Caco-2 (cell line): ENCODE results near the gene SLC51B. TPM values are rescaled to one million over a fixed set of nuclear protein-coding genes. Genes with fewer than 3 reads are reported as not detected.

Source experiments
- BruUV-seq: library from RNA; stranded (reverse); fragments of 400-500 nt; replicated peaks from 2 replicates; lab custom pipeline; 2021; lab: Mats Ljungman, UMichigan
- CTCF ChIA-PET: fragments of 300-600 bp; sonication (Branson Sonifier 250); formaldehyde crosslinking; loops from one replicate; lab custom pipeline; 2022; ENCODE audit warnings: antibody characterized with exemption; lab: Charles Lee
- POLR2A ChIA-PET: fragments of 300-600 bp; sonication (Branson Sonifier 250); formaldehyde crosslinking; loops from one replicate; lab custom pipeline; 2022; ENCODE audit warnings: antibody characterized with exemption; lab: Charles Lee
- DNase-seq, 2 experiments: peaks; one replicate each; pipeline versions ENCODE4 v3.0.0 to v3.0.0-alpha.2; 2020 to 2022
- H3K27me3 ChIP-seq: replicated peaks from 2 replicates; pipeline ENCODE4 v1.6.0; 2011; ENCODE audit warnings: low read length; ENCODE audit not compliant: control insufficient read depth, insufficient read depth
- H3K36me3 ChIP-seq: 2 replicates; pipeline ENCODE4 v1.5.1; 2011; ENCODE audit warnings: low read length; ENCODE audit not compliant: control insufficient read depth, insufficient read depth
- H3K4me1 ChIP-seq: fragments of 250-450 bp; sonication (Bioruptor Pico); 2 replicates; pipeline ENCODE4 v1.5.1; 2020; ENCODE audit warnings: mild to moderate bottlenecking
- H3K4me3 ChIP-seq: 2 replicates; pipeline ENCODE4 v1.5.1; 2011; ENCODE audit warnings: low read depth, mild to moderate bottlenecking, control low read depth, low read length
- H3K9me3 ChIP-seq: fragments of 250-450 bp; sonication (Bioruptor Pico); 2 replicates; pipeline ENCODE4 v1.5.1; 2020; ENCODE audit warnings: mild to moderate bottlenecking, moderate library complexity
- H3K27ac Mint-ChIP-seq: one replicate; pipeline ENCODE4 v1.8.0; 2022; ENCODE audit warnings: mixed read lengths; ENCODE audit not compliant: unreplicated experiment
- H3K27me3 Mint-ChIP-seq: one replicate; pipeline ENCODE4 v1.8.0; 2022; ENCODE audit warnings: mixed read lengths; ENCODE audit not compliant: insufficient read depth, unreplicated experiment
- H3K36me3 Mint-ChIP-seq: one replicate; pipeline ENCODE4 v1.8.0; 2022; ENCODE audit warnings: mild to moderate bottlenecking, mixed read lengths; ENCODE audit not compliant: insufficient read depth, unreplicated experiment
- H3K4me1 Mint-ChIP-seq: one replicate; pipeline ENCODE4 v1.8.0; 2022; ENCODE audit warnings: low read depth, mixed read lengths; ENCODE audit not compliant: unreplicated experiment
- H3K4me3 Mint-ChIP-seq: one replicate; pipeline ENCODE4 v1.8.0; 2022; ENCODE audit warnings: mild to moderate bottlenecking, moderate library complexity, mixed read lengths; ENCODE audit not compliant: unreplicated experiment
- H3K9me3 Mint-ChIP-seq: one replicate; pipeline ENCODE4 v1.8.0; 2022; ENCODE audit warnings: mixed read lengths; ENCODE audit not compliant: unreplicated experiment
- intact Hi-C: fragments of 100-400 bp; cut with micrococcal nuclease; formaldehyde crosslinking; loops from one replicate; pipeline ENCODE4 v1.10.0; 2022; ENCODE audit not compliant: unreplicated experiment
- total RNA-seq: library from RNA; stranded (reverse); gene quantifications from 2 replicates; pipeline ENCODE4 v1.2.3, GENCODE V29; 2022
- TF ChIP-seq, protein P1 (sequence below), 2 experiments: fragments of 200-600 bp in 1 of 2; IDR thresholded peaks; 1 replicate in 1 of 2; 2 replicates in 1 of 2; pipeline versions ENCODE4 v1.5.1 to v1.8.0; 2011 to 2022; ENCODE audit warnings: antibody characterized with exemption in 1 of 2, control low read depth in 1 of 2, inconsistent platforms in 1 of 2, low read depth in 1 of 2, low read length in 1 of 2, mild to moderate bottlenecking in 1 of 2, moderate library complexity in 1 of 2; ENCODE audit not compliant: insufficient read depth in 1 of 2, severe bottlenecking in 1 of 2, unreplicated experiment in 1 of 2

SLC51B gene
- total RNA-seq, 1 experiment from 2014 or later, result 15.4 TPM

DNA sequence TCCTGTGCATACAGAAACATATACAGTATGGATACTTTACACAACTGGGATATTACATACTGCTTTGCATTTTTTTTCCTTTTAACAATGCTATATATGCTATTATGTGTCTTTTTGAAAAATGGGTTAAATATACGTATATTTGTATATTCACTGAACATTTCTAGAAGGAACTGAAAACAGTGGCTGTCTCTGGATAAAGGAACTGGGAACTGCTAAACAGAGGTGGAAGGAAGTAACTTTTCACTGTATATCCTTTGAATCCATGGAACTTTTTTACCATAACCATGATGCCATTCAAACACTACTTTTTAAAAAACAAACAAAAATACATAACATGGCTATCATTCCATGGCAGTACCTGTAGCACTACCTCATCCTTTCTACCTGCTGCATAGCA, 17.6 kb upstream of the SLC51B start:
- intact Hi-C loops, result no loop called here

DNA sequence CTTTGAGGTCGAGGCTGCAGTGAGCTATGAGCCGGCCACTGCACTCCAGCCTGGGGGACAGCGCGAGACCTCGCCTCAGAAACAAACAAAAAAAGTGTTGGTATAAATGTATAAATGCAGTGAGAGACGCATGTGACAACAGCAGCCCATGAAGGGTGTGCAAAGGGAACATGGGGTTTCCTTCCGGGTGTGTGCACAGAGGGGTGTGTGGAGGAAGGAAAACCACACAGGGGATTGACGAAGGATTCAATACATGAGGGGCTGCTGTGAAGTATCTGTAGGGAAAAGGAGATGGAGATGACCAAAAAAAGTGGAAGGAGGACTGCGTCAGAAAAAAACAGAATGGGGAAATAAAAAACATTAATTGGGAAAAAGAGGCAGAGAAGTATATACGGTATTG, 16.8 kb upstream of the SLC51B start:
- Mint-ChIP-seq H3K36me3 (peaks cover 31% of the 10 kb centered on the region), H3K4me1 (peaks cover 7% of the 10 kb centered on the region), H3K27me3 (no peaks in the 10 kb centered on the region), H3K27ac (peak overlapping the region; percentile 65), H3K9me3 (no peaks in the 10 kb centered on the region), H3K4me3 (peak overlapping the region; percentile 84)
- no peaks in the 10 kb centered on the region for H3K9me3 ChIP-seq
- no peaks in the 10 kb centered on the region for H3K36me3 ChIP-seq
- ChIA-PET CTCF (no interaction called here), POLR2A (interaction anchor here (0.5 kb wide), 1 partner anchor 191 kb away, joined by 9 read pairs; no protein-coding TSS in a partner anchor)
- BruUV-seq, result TSS peak; percentile 30
- peak overlapping the region; percentile 72 for H3K4me3 ChIP-seq
- DNase-seq, result no peak
- intact Hi-C loops, result no loop called here
- TF ChIP-seq, protein P1, sequence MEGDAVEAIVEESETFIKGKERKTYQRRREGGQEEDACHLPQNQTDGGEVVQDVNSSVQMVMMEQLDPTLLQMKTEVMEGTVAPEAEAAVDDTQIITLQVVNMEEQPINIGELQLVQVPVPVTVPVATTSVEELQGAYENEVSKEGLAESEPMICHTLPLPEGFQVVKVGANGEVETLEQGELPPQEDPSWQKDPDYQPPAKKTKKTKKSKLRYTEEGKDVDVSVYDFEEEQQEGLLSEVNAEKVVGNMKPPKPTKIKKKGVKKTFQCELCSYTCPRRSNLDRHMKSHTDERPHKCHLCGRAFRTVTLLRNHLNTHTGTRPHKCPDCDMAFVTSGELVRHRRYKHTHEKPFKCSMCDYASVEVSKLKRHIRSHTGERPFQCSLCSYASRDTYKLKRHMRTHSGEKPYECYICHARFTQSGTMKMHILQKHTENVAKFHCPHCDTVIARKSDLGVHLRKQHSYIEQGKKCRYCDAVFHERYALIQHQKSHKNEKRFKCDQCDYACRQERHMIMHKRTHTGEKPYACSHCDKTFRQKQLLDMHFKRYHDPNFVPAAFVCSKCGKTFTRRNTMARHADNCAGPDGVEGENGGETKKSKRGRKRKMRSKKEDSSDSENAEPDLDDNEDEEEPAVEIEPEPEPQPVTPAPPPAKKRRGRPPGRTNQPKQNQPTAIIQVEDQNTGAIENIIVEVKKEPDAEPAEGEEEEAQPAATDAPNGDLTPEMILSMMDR (IDR thresholded peaks at IDR 0.05; ENCODE audit: insufficient read depth in 1 of 2, low read depth in 1 of 2, low read length in 1 of 2, severe bottlenecking in 1 of 2, unreplicated experiment in 1 of 2), result no peak
- H3K27me3 ChIP-seq, result no peaks in the 10 kb centered on the region
- peaks cover 17% of the 10 kb centered on the region for H3K4me1 ChIP-seq

More for the DNA sequence above, 17.6 kb upstream of the SLC51B start:
- TF ChIP-seq, protein P1 (IDR thresholded peaks at IDR 0.05; ENCODE audit: insufficient read depth in 1 of 2, low read depth in 1 of 2, low read length in 1 of 2, severe bottlenecking in 1 of 2, unreplicated experiment in 1 of 2), result no peak
- Mint-ChIP-seq H3K36me3 (peaks cover 31% of the 10 kb centered on the region), H3K27me3 (no peaks in the 10 kb centered on the region), H3K9me3 (no peaks in the 10 kb centered on the region), H3K4me3 (peak overlapping the region; percentile 84), H3K4me1 (peaks cover 7% of the 10 kb centered on the region), H3K27ac (no peak overlapping the region)
- POLR2A ChIA-PET, result interaction anchor here (0.5 kb wide), 1 partner anchor 190 kb away, joined by 9 read pairs; no protein-coding TSS in a partner anchor
- Histone ChIP-seq H3K4me1 (peaks cover 12% of the 10 kb centered on the region), H3K4me3 (no peak overlapping the region), H3K27me3 (no peaks in the 10 kb centered on the region), H3K9me3 (no peaks in the 10 kb centered on the region), H3K36me3 (no peaks in the 10 kb centered on the region)
- CTCF ChIA-PET, result no interaction called here
- DNase-seq, result no peak
- no TSS peak for BruUV-seq

DNA sequence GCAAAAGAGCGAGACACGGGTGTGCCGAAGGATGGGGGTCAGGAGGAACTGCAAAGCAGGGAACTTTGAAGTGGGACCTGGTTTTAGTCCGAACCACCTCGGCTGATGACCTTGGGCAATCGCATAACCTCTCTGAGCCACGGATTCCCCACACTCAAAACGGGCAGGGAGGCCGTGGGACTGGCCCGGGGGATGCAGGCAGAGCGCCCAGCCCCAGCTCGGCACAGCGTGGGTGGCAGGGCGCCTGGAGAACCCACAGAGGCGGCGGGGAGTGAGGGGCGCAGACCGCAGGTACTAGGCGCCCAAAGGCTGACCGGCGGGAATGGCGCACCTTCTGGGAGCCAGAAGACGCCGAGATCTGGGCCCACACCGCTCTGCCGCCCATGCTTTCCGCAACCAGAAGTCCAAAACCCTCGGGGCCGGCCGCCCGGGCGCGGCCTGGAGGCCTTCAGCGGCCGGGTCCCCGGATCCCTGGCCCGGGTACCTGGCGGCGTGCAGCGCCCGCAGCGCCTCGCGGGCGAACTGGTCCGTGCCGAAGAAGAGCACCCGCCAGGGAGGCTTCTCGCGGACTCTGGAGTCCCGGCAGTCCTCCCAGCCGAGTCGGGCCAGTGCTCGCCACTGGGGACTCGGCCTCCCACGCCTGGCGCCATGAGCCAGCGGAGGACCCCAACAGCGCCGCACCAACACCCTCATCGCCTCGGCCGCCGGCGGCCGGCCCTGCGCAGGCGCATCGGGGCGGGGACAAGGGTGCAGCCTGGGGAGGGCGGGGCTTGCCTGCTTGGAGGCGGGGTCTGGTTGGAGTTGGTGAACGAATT, 16.1 kb upstream of the SLC51B start, which contains the start of gene MTFMT:
Gene MTFMT, minus strand, starts transcription at position 719 of the 815 bp plus-strand sequence. Its CDS starts 26 bp downstream, at position 693.
- peak; percentile 85 to 91 for DNase-seq

More for the DNA sequence above, 16.1 kb upstream of the SLC51B start, which contains the start of gene MTFMT:
- BruUV-seq, result no TSS peak
- POLR2A ChIA-PET, result no interaction called here
- Mint-ChIP-seq H3K4me1 (peaks cover 7% of the 10 kb centered on the region), H3K27me3 (no peaks in the 10 kb centered on the region), H3K27ac (peak within 1 kb of the TSS; percentile 65), H3K36me3 (peaks cover 24% of the 10 kb centered on the region), H3K4me3 (peak within 1 kb of the TSS; percentile 84), H3K9me3 (no peaks in the 10 kb centered on the region)
- Histone ChIP-seq H3K36me3 (no peaks in the 10 kb centered on the region), H3K4me1 (peaks cover 25% of the 10 kb centered on the region), H3K9me3 (no peaks in the 10 kb centered on the region), H3K27me3 (no peaks in the 10 kb centered on the region), H3K4me3 (peak within 1 kb of the TSS; percentile 72)
- TF ChIP-seq, protein P1 (IDR thresholded peaks at IDR 0.05; ENCODE audit: insufficient read depth in 1 of 2, low read depth in 1 of 2, low read length in 1 of 2, severe bottlenecking in 1 of 2, unreplicated experiment in 1 of 2), result no peak
- CTCF ChIA-PET, result no interaction called here
- intact Hi-C loops, result no loop called here
